ENCODE measurements around the gene ZNF718.
"Not testable (repeated sequence)": the region's sequence is repeated elsewhere in the genome, so short reads cannot be mapped to it uniquely, and the experiment has no call there.

The ZNF718 gene

GRCh38 chr4:138935-139334 is 14.6 kb downstream of the ZNF718 start:
- no peak for TF ChIP-seq CTCF (IDR thresholded peaks at IDR 0.05)
- Histone ChIP-seq H3K4me1 (ENCODE audit: control insufficient read depth in 1 of 2, insufficient read depth in 1 of 2, low read depth in 1 of 2, low read length in 1 of 2) (no peaks in the 10 kb centered on the region), H3K27me3 (no peaks in the 10 kb centered on the region), H3K27ac (no peak overlapping the region), H3K4me3 (ENCODE audit: low read depth in 1 of 2, low read length in 1 of 2) (no peak overlapping the region), H3K9me3 (peaks cover 18% of the 10 kb centered on the region), H3K36me3 (peaks cover 33% of the 10 kb centered on the region)

DNA sequence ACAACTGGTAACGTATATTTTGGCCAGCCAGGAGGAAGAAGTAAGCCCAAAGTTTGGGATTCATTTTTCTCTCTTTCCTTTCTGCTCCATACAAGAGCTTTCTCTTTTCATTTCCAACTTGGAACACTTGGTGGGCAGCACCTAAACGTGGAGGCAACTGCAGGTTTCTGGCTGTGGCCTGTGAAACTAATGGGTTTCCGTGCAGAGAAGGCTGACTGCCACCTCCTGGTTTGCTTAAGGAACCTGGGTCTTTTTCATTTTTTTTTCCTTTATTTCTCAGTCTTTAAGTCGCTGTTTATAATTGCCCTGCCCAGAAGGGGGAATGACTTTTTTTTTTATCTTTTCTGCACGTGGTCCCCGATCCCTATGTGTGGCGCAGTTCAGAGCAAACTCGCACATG is 15.4 kb downstream of the ZNF718 start:
- no peaks in the 10 kb centered on the region for H3K4me1 ChIP-seq (ENCODE audit: control insufficient read depth in 1 of 2, insufficient read depth in 1 of 2, low read depth in 1 of 2, low read length in 1 of 2)
- no peak for TF ChIP-seq CTCF (IDR thresholded peaks at IDR 0.05)
- H3K9me3 ChIP-seq = peaks cover 18% of the 10 kb centered on the region
- H3K27me3 ChIP-seq = no peaks in the 10 kb centered on the region
- H3K27ac ChIP-seq = no peak overlapping the region
- no peak overlapping the region for H3K4me3 ChIP-seq (ENCODE audit: low read depth in 1 of 2, low read length in 1 of 2)
- peaks cover 25% of the 10 kb centered on the region for H3K36me3 ChIP-seq

DNA sequence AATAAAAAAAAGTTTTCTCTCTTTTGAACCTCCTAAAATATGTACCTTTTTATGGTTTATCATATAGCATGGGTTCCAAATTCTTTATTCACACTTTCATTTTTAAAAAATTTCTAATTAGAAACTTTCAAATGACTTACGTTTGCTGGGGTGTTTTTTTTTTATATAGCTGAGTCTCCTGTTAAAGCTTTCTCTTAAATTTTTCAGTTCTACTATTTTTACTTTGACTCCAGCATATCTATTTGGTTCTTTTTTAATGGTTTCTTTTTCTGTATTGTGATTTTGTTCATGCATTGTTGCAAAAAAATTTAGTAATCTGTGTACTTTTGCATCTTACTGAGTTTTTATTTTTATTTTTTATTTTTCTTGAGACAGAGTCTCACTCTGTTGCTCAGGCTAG is 22.3 kb downstream of the ZNF718 start:
- Histone ChIP-seq H3K27me3 (no peaks in the 10 kb centered on the region), H3K36me3 (no peaks in the 10 kb centered on the region), H3K4me1 (ENCODE audit: control insufficient read depth in 1 of 2, insufficient read depth in 1 of 2, low read depth in 1 of 2, low read length in 1 of 2) (no peaks in the 10 kb centered on the region), H3K27ac (no peak overlapping the region), H3K4me3 (ENCODE audit: low read depth in 1 of 2, low read length in 1 of 2) (no peak overlapping the region), H3K9me3 (peaks cover 43% of the 10 kb centered on the region)
- no peak for TF ChIP-seq CTCF (IDR thresholded peaks at IDR 0.05)

- H3K27me3 ChIP-seq = no peaks in the 10 kb centered on the region
- no peaks in the 10 kb centered on the region for H3K4me1 ChIP-seq (ENCODE audit: control insufficient read depth in 1 of 2, insufficient read depth in 1 of 2, low read depth in 1 of 2, low read length in 1 of 2)
- H3K4me3 ChIP-seq (ENCODE audit: low read depth in 1 of 2, low read length in 1 of 2) = no peak overlapping the region
- no peak for TF ChIP-seq CTCF (IDR thresholded peaks at IDR 0.05)
- peaks cover 41% of the 10 kb centered on the region for H3K9me3 ChIP-seq
- no peak overlapping the region for H3K27ac ChIP-seq
- H3K36me3 ChIP-seq = no peaks in the 10 kb centered on the region
Measured at GRCh38 chr4:147233-147632, 22.9 kb downstream of the ZNF718 start.

DNA sequence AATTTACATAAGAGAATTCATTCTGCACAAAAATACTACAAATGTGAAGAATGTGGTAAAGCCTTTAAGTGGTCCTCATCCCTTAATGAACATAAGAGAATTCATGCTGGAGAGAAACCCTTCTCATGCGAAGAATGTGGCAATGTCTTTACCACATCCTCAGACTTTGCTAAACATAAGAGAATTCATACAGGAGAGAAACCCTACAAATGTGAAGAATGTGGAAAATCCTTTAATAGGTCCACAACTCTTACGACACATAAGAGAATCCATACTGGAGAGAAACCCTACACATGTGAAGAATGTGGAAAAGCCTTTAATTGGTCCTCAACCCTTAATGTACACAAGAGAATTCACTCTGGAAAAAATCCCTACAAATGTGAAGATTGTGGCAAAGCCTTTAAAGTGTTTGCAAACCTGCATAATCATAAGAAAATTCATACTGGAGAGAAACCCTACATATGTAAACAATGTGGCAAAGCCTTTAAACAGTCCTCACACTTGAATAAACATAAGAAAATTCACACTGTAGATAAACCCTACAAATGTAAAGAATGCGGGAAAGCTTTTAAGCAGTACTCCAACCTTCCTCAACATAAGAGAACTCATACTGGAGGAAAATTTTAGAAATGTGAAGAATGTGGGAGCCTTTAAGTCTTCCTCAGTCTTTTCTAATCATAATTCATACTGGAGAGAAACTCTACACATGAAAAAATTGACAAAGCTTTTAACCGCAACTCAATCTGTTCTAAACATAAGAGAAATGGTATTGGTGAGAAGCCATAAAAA is 37.4 kb downstream of the ZNF718 start:
- Histone ChIP-seq H3K9me3 (peaks cover 73% of the 10 kb centered on the region), H3K27ac (no peak overlapping the region), H3K4me1 (ENCODE audit: control insufficient read depth in 1 of 2, insufficient read depth in 1 of 2, low read depth in 1 of 2, low read length in 1 of 2) (no peaks in the 10 kb centered on the region), H3K27me3 (no peaks in the 10 kb centered on the region), H3K36me3 (no peaks in the 10 kb centered on the region), H3K4me3 (ENCODE audit: low read depth in 1 of 2, low read length in 1 of 2) (no peak overlapping the region)
- TF ChIP-seq CTCF (IDR thresholded peaks at IDR 0.05) = no peak

GRCh38 chr4:169640-170039 is 45.3 kb downstream of the ZNF718 start:
- peaks cover 53% of the 10 kb centered on the region for H3K9me3 ChIP-seq
- not testable (repeated sequence) for H3K27me3 ChIP-seq; H3K4me3 ChIP-seq (ENCODE audit: low read depth in 1 of 2, low read length in 1 of 2); H3K4me1 ChIP-seq (ENCODE audit: control insufficient read depth in 1 of 2, insufficient read depth in 1 of 2, low read depth in 1 of 2, low read length in 1 of 2); H3K27ac ChIP-seq; H3K36me3 ChIP-seq

DNA sequence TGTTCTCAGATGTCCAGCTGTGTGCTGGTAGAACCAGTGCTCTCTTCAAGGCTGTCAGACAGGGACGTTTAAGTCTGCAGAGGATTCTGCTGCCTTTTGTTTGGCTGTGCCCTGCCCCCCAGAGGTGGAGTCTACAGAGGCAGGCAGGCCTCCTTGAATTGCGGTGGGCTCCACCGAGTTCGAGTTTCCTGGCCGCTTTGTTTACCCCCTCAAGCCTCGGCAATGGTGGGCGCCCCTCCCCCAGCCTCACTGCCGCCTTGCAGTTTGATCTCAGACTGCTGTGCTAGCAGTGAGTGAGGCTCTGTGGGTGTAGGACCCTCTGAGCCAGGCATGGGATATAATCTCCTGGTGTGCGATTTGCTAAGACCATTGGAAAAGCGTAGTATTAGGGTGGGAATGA is 47.0 kb downstream of the ZNF718 start:
- H3K27me3 ChIP-seq; H3K36me3 ChIP-seq; H3K4me1 ChIP-seq (ENCODE audit: control insufficient read depth in 1 of 2, insufficient read depth in 1 of 2, low read depth in 1 of 2, low read length in 1 of 2); H3K4me3 ChIP-seq (ENCODE audit: low read depth in 1 of 2, low read length in 1 of 2); H3K27ac ChIP-seq: not testable (repeated sequence)
- peaks cover 49% of the 10 kb centered on the region for H3K9me3 ChIP-seq
